ENCODE data around the gene PRX.

PRX gene

DNA sequence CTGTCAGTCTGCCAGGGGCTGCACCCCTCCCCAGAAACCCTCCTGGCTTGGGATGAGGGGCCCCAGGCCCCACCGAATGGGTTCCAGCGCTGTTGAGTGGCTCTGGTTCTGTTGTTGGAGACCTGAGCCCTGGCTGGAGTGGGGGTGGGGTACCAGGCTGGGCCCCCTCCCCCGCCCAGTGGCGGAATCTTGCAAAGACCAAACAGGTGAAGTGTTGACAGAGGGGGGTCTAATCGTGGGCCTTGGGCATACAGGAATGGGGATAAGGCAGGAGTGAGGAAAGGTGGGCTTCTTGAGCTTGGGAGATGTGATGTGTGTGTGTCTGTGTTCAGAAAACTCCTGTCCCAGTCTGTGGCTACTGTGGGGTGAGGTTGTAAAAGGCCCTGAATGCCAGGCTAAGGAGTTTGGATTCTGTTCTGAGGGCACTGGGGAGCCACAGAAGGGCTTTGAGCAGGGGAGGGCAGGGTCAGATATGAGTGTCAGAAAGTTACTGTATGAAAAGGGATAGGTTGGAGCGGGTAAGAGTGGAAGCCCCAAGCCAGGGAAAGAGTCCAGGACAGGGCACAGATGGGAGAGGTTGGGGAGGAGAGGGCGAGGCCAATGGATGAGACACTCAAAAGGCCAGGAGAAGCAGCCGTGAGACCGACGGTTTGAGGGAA is 23.0 kb downstream of the PRX start, which contains the start of gene HIPK4:
Gene HIPK4 (minus strand): TSS at position 98 of the 659 bp plus-strand sequence. CDS start 279 bp downstream, outside the sequence.
- no peaks in the 10 kb centered on the region for H3K27me3 Mint-ChIP-seq
- H3K4me1 Mint-ChIP-seq: no peaks in the 10 kb centered on the region
- H3K9me3 Mint-ChIP-seq: no peaks in the 10 kb centered on the region
- no peaks in the 10 kb centered on the region for H3K36me3 Mint-ChIP-seq
- H3K27ac Mint-ChIP-seq: no peak within 1 kb of the TSS
- no peak within 1 kb of the TSS for H3K4me3 Mint-ChIP-seq

DNA sequence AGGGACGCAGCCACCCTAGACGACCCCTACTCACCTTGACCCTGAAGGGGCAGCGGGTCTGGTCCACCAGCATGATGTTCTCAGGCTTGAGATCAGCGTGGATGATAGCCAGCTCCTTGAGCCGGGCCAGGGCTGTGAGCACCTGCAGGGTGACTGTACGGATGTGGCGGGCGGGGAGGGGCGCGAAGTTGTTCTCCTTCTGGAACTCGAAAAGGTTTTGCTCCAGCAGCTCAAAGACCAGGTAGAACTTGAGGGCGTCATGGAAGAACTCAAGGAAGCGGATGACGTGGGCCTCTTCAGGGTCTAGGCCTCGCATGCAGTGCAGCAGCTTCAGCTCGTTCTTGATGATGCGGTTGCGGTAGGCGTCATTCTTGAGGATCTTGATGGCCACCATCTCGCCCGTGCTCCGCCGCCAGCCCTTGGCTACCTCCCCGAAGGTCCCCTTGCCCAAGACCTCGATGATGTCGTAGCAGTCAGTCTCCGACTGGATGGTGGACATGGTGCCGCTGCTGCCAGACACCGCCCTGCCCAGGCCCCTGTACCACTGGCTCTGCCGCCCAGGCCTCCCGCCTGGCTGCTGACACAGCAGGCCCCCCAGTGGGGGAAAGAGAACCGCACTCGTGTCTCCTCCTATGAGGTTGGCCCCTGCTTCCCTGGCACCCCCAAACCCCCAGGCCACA is 23.6 kb downstream of the PRX start:
- no peaks in the 10 kb centered on the region for H3K9me3 Mint-ChIP-seq
- H3K36me3 Mint-ChIP-seq: no peaks in the 10 kb centered on the region
- H3K4me1 Mint-ChIP-seq: no peaks in the 10 kb centered on the region
- no peak overlapping the region for H3K27ac Mint-ChIP-seq
- H3K4me3 Mint-ChIP-seq: no peak overlapping the region
- no peaks in the 10 kb centered on the region for H3K27me3 Mint-ChIP-seq

DNA sequence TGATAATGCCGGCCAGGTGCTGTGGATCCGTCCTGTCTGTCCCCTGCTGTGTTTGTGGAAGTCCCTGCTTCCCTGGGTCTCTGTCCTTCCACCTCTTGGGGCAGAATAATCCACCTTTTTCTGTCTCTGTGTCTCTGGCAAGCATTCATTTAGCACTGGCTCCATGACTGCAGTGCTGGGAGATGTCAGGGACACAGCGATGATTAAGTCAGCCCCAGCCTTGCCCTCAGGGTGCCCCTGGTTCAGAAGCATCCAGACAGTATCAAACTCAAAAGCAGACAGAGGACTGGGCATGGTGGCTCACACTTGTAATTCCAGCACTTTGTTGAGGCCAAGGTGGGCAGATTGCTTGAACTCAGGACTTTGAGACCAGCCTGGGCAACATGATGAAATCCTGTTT is 24.7 kb downstream of the PRX start:
- Mint-ChIP-seq H3K4me1 (no peaks in the 10 kb centered on the region), H3K27me3 (no peaks in the 10 kb centered on the region)

DNA sequence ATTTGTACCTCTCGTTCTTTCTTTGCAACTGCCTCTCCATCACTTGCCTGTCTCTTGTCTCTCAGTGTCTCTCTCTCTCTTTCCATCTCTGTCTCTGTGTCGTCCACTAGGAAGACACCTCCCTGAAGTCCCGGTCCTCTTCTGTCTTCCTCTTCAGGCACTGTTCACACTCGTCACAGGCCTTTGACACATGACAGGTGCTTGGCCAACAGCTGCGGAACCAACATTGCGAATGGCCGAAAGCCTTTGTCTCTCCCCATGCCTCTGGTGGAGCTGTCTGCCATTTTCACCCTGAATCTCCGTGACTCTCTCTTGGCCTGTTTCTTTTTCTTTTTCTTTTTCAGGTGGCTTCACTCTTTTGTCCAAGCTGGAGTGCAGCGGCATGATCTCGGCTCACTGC is 26.0 kb downstream of the PRX start:
- H3K27ac Mint-ChIP-seq: no peak overlapping the region
- no peaks in the 10 kb centered on the region for H3K27me3 Mint-ChIP-seq
- no peaks in the 10 kb centered on the region for H3K36me3 Mint-ChIP-seq
- no peaks in the 10 kb centered on the region for H3K4me1 Mint-ChIP-seq
- H3K9me3 Mint-ChIP-seq: no peaks in the 10 kb centered on the region
- H3K4me3 Mint-ChIP-seq: no peak overlapping the region

More for the DNA sequence above, 24.7 kb downstream of the PRX start:
- no peak overlapping the region for H3K27ac Mint-ChIP-seq
- H3K36me3 Mint-ChIP-seq: no peaks in the 10 kb centered on the region
- H3K9me3 Mint-ChIP-seq: no peaks in the 10 kb centered on the region
- H3K4me3 Mint-ChIP-seq: no peak overlapping the region

DNA sequence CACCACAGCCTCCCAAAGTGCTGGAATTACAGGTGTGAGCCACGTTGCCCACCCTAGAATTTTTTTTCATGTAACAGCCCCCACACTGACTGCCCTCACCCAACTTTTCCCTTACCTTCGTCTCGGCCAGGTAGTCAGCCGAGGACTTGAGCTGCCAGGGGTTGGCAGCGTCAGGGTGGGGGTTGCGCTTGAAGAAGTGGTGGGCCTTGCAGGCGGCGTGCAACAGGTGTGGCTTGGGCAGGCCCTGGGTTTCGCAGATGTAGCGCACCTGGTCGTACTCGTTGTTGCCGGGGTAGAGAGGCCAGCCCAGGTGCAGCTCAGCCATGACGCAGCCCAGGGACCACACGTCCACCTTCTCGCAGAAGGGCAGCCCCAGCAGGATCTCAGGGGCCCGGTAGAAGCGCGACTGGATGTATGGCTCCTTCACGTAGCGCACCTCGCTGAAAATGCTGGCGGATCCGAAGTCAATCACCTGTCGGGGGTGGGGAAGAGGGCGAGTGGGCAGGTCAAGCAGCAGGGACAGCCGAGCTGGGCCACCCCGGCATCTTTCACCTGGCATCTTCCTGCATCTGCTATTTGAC is 29.4 kb downstream of the PRX start:
- no peaks in the 10 kb centered on the region for H3K36me3 Mint-ChIP-seq
- H3K27me3 Mint-ChIP-seq: no peaks in the 10 kb centered on the region
- no peaks in the 10 kb centered on the region for H3K4me1 Mint-ChIP-seq
- no peak overlapping the region for H3K4me3 Mint-ChIP-seq
- no peak overlapping the region for H3K27ac Mint-ChIP-seq
- H3K9me3 Mint-ChIP-seq: no peaks in the 10 kb centered on the region

DNA sequence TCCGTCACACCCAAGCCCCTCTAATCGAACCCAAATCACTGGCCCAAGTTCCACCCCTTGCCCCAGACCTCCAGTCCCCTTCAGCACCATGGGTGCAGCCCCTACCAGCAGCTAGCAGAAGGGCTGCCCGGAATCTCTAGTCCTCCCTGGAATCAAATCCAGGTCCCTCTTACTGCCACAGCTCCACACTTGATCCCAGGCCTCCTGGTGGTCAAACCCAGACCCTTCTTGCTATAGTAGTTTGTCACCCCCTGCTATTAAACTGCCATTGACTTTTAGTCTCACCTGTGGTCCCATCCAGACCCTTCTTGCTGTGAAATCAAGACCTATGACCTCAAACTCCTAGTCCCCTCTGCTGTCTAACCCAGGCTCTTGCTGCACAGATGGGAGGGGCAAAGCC is 31.9 kb downstream of the PRX start:
- no peak overlapping the region for H3K27ac Mint-ChIP-seq
- H3K4me1 Mint-ChIP-seq: no peaks in the 10 kb centered on the region
- H3K27me3 Mint-ChIP-seq: no peaks in the 10 kb centered on the region
- H3K9me3 Mint-ChIP-seq: no peaks in the 10 kb centered on the region
- no peak overlapping the region for H3K4me3 Mint-ChIP-seq
- no peaks in the 10 kb centered on the region for H3K36me3 Mint-ChIP-seq

DNA sequence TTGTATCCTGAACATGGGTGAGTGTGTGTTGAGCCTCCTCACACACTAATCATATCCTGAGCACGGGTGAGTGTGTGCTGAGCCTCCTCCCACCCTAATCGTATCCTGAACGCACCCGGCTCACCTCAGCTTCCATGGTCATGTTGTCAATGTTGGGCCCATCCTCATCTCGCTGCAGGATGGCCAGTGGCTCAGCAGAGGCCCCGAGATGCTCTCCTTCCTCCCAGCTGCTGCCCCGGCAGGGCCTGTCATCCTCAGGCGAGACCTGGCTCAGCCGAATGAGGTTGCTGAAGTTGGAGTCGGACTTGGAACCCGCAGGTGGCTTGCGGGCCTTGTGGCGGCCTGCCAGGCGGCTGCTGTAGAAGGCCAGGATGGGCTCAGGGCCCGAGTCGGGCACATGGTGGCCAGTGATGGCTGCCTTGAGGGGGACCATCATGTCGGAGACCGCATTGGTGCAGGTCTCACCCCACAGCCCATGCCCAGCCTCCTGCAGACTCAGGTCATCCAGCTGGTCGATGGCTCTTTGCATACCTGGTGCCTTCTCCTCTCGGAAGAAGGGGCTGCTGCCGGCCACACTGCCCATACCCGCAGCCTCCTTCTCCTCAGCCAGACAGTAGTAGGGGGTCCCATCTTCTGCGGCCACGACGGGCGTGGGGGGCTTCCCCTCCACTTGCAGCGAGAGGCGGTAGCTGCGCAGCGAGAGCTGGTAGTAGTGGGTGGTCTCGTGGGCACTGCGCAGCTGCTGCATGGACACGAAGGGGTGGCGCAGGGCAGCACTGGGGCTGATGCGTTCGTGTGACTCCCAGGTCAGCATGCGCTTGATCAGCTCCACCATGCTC is 32.8 kb downstream of the PRX start:
- H3K4me3 Mint-ChIP-seq: no peak overlapping the region
- H3K9me3 Mint-ChIP-seq: no peaks in the 10 kb centered on the region
- no peaks in the 10 kb centered on the region for H3K27me3 Mint-ChIP-seq
- no peaks in the 10 kb centered on the region for H3K36me3 Mint-ChIP-seq
- no peak overlapping the region for H3K27ac Mint-ChIP-seq
- H3K4me1 Mint-ChIP-seq: no peaks in the 10 kb centered on the region

DNA sequence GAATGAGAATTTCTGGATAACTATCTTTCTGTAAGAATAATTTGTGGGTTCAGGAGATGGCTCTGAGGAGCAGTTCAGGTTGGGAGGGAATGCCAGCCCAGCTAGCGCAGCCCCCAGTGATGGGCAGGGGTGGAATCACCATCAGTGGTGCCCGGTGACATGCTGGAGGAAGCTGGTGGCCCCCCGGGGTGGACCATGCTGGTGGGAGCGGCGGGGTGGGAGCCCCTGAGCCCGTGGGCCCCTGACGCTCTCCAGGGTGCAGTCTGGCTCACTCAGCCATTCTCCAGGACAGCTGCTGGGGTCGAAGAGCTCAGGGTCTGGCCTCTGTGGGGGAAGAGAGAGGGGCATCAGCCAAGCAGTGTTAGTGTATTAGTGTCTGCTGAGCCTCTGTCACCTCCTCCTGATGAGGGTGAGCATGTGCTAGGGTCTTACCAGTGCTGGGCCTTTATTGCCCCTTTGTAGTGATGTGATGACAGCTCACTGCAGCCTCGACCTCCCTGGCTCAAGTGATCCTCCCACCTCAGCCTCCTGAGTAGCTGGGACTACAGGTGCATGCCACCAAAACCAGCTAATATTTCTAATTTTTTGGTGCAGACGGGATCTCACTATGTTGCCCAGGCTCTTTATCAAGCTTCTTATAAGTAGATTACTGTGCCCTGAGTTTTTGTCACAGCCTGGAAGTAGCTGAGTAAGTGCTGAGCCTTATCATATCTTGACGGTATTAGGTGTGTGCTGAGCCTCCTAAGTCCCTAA is 33.6 kb downstream of the PRX start:
- no peaks in the 10 kb centered on the region for H3K4me1 Mint-ChIP-seq
- no peak overlapping the region for H3K27ac Mint-ChIP-seq
- no peaks in the 10 kb centered on the region for H3K36me3 Mint-ChIP-seq

DNA sequence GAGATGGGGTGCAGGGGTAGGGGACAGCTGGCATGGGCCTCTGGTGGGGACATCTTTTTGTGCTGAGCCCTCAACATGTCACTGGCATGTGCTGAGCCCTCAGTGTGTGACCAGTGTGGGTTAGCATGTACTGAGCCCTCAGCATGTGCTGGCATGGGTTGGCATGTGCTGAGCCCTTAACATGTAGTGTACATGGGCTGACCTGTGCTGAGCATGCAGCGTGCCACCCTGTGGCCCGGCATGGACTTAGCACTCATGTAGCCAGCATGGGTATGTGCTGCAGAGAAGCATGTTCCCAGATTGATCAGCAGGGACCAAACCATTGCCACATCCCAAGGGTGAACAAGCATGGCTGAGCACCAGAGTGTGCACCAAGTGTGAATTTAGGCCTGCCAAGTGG is 34.7 kb downstream of the PRX start:
- Mint-ChIP-seq H3K4me1 (no peaks in the 10 kb centered on the region), H3K27ac (no peak overlapping the region), H3K9me3 (no peaks in the 10 kb centered on the region), H3K36me3 (no peaks in the 10 kb centered on the region), H3K27me3 (no peaks in the 10 kb centered on the region), H3K4me3 (no peak overlapping the region)

More for the DNA sequence above, 33.6 kb downstream of the PRX start:
- Mint-ChIP-seq H3K9me3 (no peaks in the 10 kb centered on the region), H3K27me3 (no peaks in the 10 kb centered on the region), H3K4me3 (no peak overlapping the region)

DNA sequence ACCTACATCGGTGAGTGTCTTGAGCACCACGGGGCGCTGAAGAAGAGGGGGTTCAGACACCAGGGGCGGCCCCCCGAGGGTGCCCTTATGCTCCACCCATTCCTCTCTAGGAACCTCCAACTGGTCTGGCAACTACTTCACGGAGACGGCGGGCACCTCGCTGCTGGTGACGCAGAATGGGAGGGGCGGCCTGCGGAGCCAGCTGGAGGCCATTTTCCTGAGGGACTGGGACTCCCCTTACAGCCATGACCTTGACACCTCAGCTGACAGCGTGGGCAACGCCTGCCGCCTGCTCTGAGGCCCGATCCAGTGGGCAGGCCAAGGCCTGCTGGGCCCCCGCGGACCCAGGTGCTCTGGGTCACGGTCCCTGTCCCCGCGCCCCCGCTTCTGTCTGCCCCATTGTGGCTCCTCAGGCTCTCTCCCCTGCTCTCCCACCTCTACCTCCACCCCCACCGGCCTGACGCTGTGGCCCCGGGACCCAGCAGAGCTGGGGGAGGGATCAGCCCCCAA is 35.2 kb downstream of the PRX start:
- Mint-ChIP-seq H3K27me3 (no peaks in the 10 kb centered on the region), H3K27ac (no peak overlapping the region), H3K36me3 (no peaks in the 10 kb centered on the region), H3K4me3 (no peak overlapping the region), H3K4me1 (no peaks in the 10 kb centered on the region), H3K9me3 (no peaks in the 10 kb centered on the region)

DNA sequence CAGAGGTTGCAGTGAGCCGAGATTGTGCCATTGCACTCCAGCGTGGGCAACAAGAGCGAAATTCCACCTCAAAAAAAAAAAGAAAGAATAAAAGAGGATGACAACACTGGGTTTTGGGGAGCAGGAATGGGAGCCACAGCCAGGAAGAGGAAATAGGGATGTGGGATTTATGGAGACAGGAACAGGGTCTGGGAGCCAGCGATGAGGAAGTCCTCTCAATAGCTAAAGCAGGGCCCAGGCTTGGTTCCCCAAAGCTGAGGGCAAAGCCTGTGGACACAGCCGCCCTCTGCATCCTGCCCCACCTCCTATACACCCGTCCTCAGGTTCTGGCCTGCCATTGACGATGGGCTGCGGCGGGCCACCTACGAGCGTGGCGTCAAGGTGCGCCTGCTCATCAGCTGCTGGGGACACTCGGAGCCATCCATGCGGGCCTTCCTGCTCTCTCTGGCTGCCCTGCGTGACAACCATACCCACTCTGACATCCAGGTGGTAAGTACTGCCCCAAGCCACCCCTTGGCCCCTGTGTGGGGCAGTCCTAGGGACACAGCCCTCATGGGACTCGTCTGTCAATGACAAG is 36.8 kb downstream of the PRX start:
- no peaks in the 10 kb centered on the region for H3K27me3 Mint-ChIP-seq
- H3K36me3 Mint-ChIP-seq: no peaks in the 10 kb centered on the region
- no peak overlapping the region for H3K27ac Mint-ChIP-seq
- no peak overlapping the region for H3K4me3 Mint-ChIP-seq
- no peaks in the 10 kb centered on the region for H3K4me1 Mint-ChIP-seq
- no peaks in the 10 kb centered on the region for H3K9me3 Mint-ChIP-seq

DNA sequence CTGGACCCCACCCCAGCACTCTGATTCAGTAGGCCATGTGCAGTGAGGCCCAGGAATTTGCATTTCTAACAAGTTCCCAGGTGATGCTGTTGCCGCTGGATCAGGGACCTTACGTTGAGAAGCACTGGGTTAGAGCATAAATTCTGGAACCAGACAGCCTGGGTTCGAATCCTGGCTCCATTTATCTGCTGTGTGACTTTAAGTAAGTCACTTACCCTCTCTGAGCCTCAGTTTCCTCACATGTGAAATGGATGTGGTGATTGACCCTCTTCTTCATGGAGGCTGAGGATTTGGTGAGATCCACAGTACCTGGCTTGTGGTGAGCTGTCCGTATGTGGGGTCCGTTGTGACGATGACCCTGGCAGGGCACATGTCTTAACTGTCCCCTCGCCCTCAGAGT is 39.1 kb downstream of the PRX start:
- Mint-ChIP-seq H3K27ac (no peak overlapping the region), H3K27me3 (no peaks in the 10 kb centered on the region), H3K4me1 (no peaks in the 10 kb centered on the region), H3K36me3 (peaks cover 2% of the 10 kb centered on the region), H3K9me3 (no peaks in the 10 kb centered on the region), H3K4me3 (no peak overlapping the region)

DNA sequence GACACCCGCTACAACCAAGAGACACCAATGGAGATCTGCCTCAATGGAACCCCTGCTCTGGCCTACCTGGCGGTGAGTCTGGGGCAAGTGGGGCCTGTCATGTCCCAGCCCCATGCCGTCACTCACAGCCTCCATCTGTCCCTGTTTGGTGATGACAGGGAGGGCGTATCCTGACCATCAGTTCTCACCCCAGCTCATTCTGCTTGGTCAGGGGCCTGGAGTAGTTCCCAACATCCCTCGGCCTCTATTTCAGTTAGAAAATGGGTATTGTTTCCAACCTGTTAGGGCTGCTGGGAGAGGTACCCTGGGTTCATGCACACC is 41.4 kb downstream of the PRX start:
- H3K4me3 Mint-ChIP-seq: no peak overlapping the region
- peaks cover 2% of the 10 kb centered on the region for H3K36me3 Mint-ChIP-seq

DNA sequence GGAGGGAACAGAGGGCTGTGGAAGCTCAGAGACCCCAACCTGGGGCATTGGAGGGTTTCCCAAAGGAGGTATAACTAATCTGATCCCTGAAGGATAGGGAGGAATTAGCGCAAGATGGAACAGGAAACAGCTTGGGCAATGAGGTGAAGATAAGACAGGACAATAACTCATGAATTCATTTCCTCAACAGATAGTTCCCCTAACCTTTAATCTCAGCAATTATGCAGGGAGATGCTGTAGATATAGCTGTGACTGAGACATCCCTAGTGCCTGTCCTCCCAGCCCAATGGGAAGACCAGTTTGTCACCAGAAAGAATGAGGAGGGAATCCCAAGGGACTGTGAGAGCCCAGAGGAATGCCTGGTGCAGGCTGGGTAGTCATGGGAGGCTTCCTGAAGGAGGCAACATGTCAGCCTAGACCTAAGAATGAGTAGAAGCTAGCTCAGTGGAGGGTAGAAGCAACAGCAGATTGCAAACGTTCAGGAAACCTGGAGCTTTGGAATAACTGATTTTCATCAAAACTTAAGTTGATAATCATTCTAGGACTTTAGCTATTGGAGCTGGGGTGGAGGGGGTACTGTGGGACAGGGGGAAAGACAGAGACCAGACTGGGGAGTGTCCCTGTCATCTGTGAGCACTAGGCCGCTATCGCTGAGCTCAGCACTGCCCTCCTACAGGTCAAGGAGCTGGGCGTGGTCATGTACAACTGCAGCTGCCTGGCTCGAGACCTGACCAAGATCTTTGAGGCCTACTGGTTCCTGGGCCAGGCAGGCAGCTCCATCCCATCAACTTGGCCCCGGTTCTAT is 42.0 kb downstream of the PRX start:
- H3K27me3 Mint-ChIP-seq: no peaks in the 10 kb centered on the region
- H3K4me3 Mint-ChIP-seq: no peak overlapping the region
- no peaks in the 10 kb centered on the region for H3K9me3 Mint-ChIP-seq
- no peaks in the 10 kb centered on the region for H3K4me1 Mint-ChIP-seq
- no peak overlapping the region for H3K27ac Mint-ChIP-seq
- H3K36me3 Mint-ChIP-seq: peaks cover 2% of the 10 kb centered on the region

More for the DNA sequence above, 41.4 kb downstream of the PRX start:
- no peaks in the 10 kb centered on the region for H3K9me3 Mint-ChIP-seq
- no peaks in the 10 kb centered on the region for H3K27me3 Mint-ChIP-seq
- H3K27ac Mint-ChIP-seq: no peak overlapping the region
- no peaks in the 10 kb centered on the region for H3K4me1 Mint-ChIP-seq

Data from activated naive CD4-positive, alpha-beta T cell treated with anti-CD3 and anti-CD28 coated beads, Interleukin-2, amount 50 U/mL, for 24 hours (primary cell).